K562 (cell line): ENCODE data around the gene LMNA. TPM values are rescaled to one million over a fixed set of nuclear protein-coding genes. Genes with fewer than 3 reads are reported as not detected.

ENCODE experiments used
- ATAC-seq: fragments of 200-7000 bp; cut with Tn5 transposase; 3 replicates; pipeline ENCODE4 v1.9.1; 2020; ENCODE audit warnings: moderate library complexity
- BruUV-seq: library from RNA; stranded (reverse); fragments of 400-500 nt; replicated peaks from 2 replicates; lab custom pipeline; 2021; lab: Mats Ljungman, UMichigan
- CTCF ChIA-PET: fragments of 300-600 bp; formaldehyde crosslinking; extraction: SDS; loops from one replicate; lab custom pipeline; 2021; ENCODE audit warnings: low intra/inter-chr PET ratio; lab: Yijun Ruan, JAX
- POLR2A ChIA-PET: fragments of 300-600, 350-650 bp; sonication (Branson Sonifier 250); formaldehyde crosslinking; extraction: SDS; loops from one replicate; lab custom pipeline; 2021; ENCODE audit warnings: antibody characterized with exemption, inconsistent platforms; lab: Yijun Ruan, JAX
- DNase-seq, 4 experiments: peaks; one replicate each; pipeline versions ENCODE4 v3.0.0 to v3.0.0-alpha.2; 2011 to 2018; ENCODE audit warnings: low spot score in 3 of 4, mixed read lengths in 3 of 4; ENCODE audit errors: extremely low read depth in 1 of 4
- FAIRE-seq: peaks from 2 replicates; lab custom pipeline; 2011; peaks lifted over from hg19 to GRCh38; lab: Jason Lieb, UNC
- H2AFZ ChIP-seq: 2 replicates; pipeline ENCODE4 v1.6.0; 2011; ENCODE audit warnings: low read depth, low read length, control low read depth, inconsistent platforms
- H3K27ac ChIP-seq: fragments of 200-600 bp; 3 replicates; pipeline ENCODE4 v1.8.0; 2011; ENCODE audit warnings: low read depth, mild to moderate bottlenecking, control low read depth, inconsistent platforms, low read length, moderate library complexity, mixed read lengths; ENCODE audit errors: extremely low read depth
- H3K27me3 ChIP-seq, 2 experiments: fragments of 300-600 bp in 1 of 2; 2 replicates in 1 of 2; 3 replicates in 1 of 2; pipeline versions ENCODE4 v1.6.0 to v1.8.0; 2011; ENCODE audit warnings: inconsistent platforms in 2 of 2, low read length in 2 of 2, mild to moderate bottlenecking in 1 of 2, mixed read lengths in 1 of 2, moderate library complexity in 1 of 2; ENCODE audit not compliant: control insufficient read depth in 2 of 2, insufficient read depth in 2 of 2
- H3K36me3 ChIP-seq: fragments of 300-600 bp; 3 replicates; pipeline ENCODE4 v1.8.0; 2011; ENCODE audit warnings: mild to moderate bottlenecking, low read length, inconsistent platforms; ENCODE audit not compliant: control insufficient read depth, insufficient read depth
- H3K4me1 ChIP-seq, 2 experiments: fragments of 200-600 bp in 1 of 2; replicated peaks in 1 of 2; 2 replicates in 1 of 2; 3 replicates in 1 of 2; pipeline versions ENCODE4 v1.5.1 to v1.8.0; 2011; ENCODE audit warnings: inconsistent platforms in 2 of 2, low read length in 2 of 2, mild to moderate bottlenecking in 1 of 2, mixed read lengths in 1 of 2, moderate library complexity in 1 of 2; ENCODE audit not compliant: control insufficient read depth in 2 of 2, insufficient read depth in 2 of 2
- H3K4me2 ChIP-seq: 2 replicates; pipeline ENCODE4 v1.6.1; 2011; ENCODE audit warnings: low read length, control low read depth, inconsistent platforms, mixed read lengths; ENCODE audit not compliant: insufficient read depth
- H3K4me3 ChIP-seq: fragments of 200-600 bp; sonication (generic), shearing (Covaris generic); 2 replicates; pipeline ENCODE4 v1.5.1; 2016; ENCODE audit warnings: control low read depth, inconsistent platforms
- H3K79me2 ChIP-seq: fragments of 200-600 bp; 3 replicates; pipeline ENCODE4 v1.8.0; 2011; ENCODE audit warnings: low read length, inconsistent platforms; ENCODE audit not compliant: control insufficient read depth, insufficient read depth
- H3K9ac ChIP-seq, 2 experiments: 2 replicates each; pipeline versions ENCODE4 v1.6.0 to v1.6.1; 2011; ENCODE audit warnings: low read depth in 2 of 2, low read length in 2 of 2, control low read depth in 1 of 2, inconsistent platforms in 1 of 2, mild to moderate bottlenecking in 1 of 2, mixed read lengths in 1 of 2; ENCODE audit not compliant: insufficient read depth in 1 of 2
- H3K9me1 ChIP-seq: one replicate; pipeline ENCODE4 v1.6.0; 2011; ENCODE audit warnings: inconsistent platforms, mild to moderate bottlenecking, low read length, moderate library complexity; ENCODE audit not compliant: control insufficient read depth, insufficient read depth
- H3K9me3 ChIP-seq: replicated peaks from 2 replicates; pipeline ENCODE4 v1.5.1; 2011; ENCODE audit warnings: low read depth, low read length, inconsistent platforms; ENCODE audit not compliant: control insufficient read depth, insufficient read depth
- H4K20me1 ChIP-seq: replicated peaks from 2 replicates; pipeline ENCODE4 v1.6.1; 2011; ENCODE audit warnings: low read length, inconsistent platforms, mixed read lengths; ENCODE audit not compliant: control insufficient read depth, insufficient read depth
- CTCF ChIP-seq, 3 experiments: IDR thresholded peaks in 2 of 3; conservative IDR thresholded peaks in 1 of 3; 2 replicates each; pipeline ENCODE4 v1.5.1; 2011 to 2012; ENCODE audit warnings: low read length in 3 of 3, mild to moderate bottlenecking in 3 of 3, control low read depth in 2 of 3, improper control_type of control experiment in 1 of 3, inconsistent platforms in 1 of 3, low read depth in 1 of 3, mixed read lengths in 1 of 3, moderate library complexity in 1 of 3; ENCODE audit not compliant: insufficient read depth in 2 of 3
- ELF1 ChIP-seq: fragments of 200-800 bp; sonication (Bioruptor generic); IDR thresholded peaks from 2 replicates; pipeline ENCODE4 v1.6.1; 2016; ENCODE audit warnings: missing genetic modification characterization, missing compliant biosample characterization
- EP400 ChIP-seq: fragments of 450-650 bp; IDR thresholded peaks from 2 replicates; pipeline ENCODE4 v1.6.1; 2017; ENCODE audit warnings: antibody characterized with exemption, mild to moderate bottlenecking, moderate library complexity
- FOS ChIP-seq: IDR thresholded peaks from 3 replicates; pipeline ENCODE4 v1.6.1; 2011; ENCODE audit not compliant: insufficient read length; ENCODE audit errors: extremely low read depth
- FOSL1 ChIP-seq: fragments of 200-800 bp; sonication (Bioruptor generic); conservative IDR thresholded peaks from 2 replicates; pipeline ENCODE4 v1.6.1; 2016; ENCODE audit warnings: missing genetic modification characterization, missing compliant biosample characterization
- ILK ChIP-seq: fragments of 450-650 bp; IDR thresholded peaks from 2 replicates; pipeline ENCODE4 v1.6.1; 2016; ENCODE audit warnings: missing genetic modification characterization, low read depth, mild to moderate bottlenecking, missing compliant biosample characterization, moderate library complexity, borderline replicate concordance
- NUFIP1 ChIP-seq: fragments of 450-650 bp; IDR thresholded peaks from 2 replicates; pipeline ENCODE4 v1.6.1; 2018; ENCODE audit not compliant: partially characterized antibody
- POLR2B ChIP-seq: fragments of 450-650 bp; IDR thresholded peaks from 2 replicates; pipeline ENCODE4 v1.6.1; 2018; ENCODE audit warnings: low read depth; ENCODE audit not compliant: partially characterized antibody
- SIN3A ChIP-seq, 2 experiments: fragments of 150-350 bp in 1 of 2; IDR thresholded peaks; 2 replicates each; pipeline ENCODE4 v1.6.1; 2011 to 2016; ENCODE audit warnings: borderline replicate concordance in 2 of 2, low read depth in 2 of 2, low read length in 2 of 2, mild to moderate bottlenecking in 2 of 2, moderate library complexity in 2 of 2; ENCODE audit not compliant: control insufficient read depth in 1 of 2
- SMARCA5 ChIP-seq: fragments of 450-650 bp; IDR thresholded peaks from 2 replicates; pipeline ENCODE4 v1.6.1; 2016
- SRF ChIP-seq, 2 experiments: fragments of 250-450, 450-650 bp in 1 of 2; sonication (Bioruptor Pico) in 1 of 2; sonication (generic) in 1 of 2; formaldehyde crosslinking; IDR thresholded peaks; 2 replicates each; pipeline versions ENCODE4 v1.5.0 to v1.5.1; 2020 to 2022; ENCODE audit warnings: mild to moderate bottlenecking in 1 of 2, missing genetic modification reagents in 1 of 2
- STAT5A ChIP-seq: IDR thresholded peaks from 2 replicates; pipeline ENCODE4 v1.6.1; 2012; ENCODE audit warnings: low read length, inconsistent platforms, borderline replicate concordance
- TCF7 ChIP-seq: sonication (generic); IDR thresholded peaks from 2 replicates; pipeline ENCODE4 v1.6.1; 2016; ENCODE audit warnings: antibody characterized with exemption, borderline replicate concordance
- WGBS: fragments of 100-300 bp; shearing (Covaris generic); methylation state at CpG from one replicate; pipeline ENCODE4 v1.1.6; 2016; ENCODE audit warnings: low coverage, mixed read lengths; ENCODE audit not compliant: insufficient coverage; ENCODE audit errors: missing lambda C conversion rate; 5-methylcytosine and 5-hydroxymethylcytosine counted together
- in situ Hi-C: fragments of 300-500 bp; cut with MboI; formaldehyde crosslinking; loops from 4 replicates; pipeline ENCODE4 v1.15.0; 2018; ENCODE audit warnings: inconsistent platforms, mixed read lengths
- intact Hi-C: fragments of 100-400 bp; cut with micrococcal nuclease; formaldehyde crosslinking; loops from 2 replicates; pipeline ENCODE4 v1.14.2; 2022
- polyA plus RNA-seq, 8 experiments: library from polyadenylated mRNA; depleted of rRNA in 4 of 8; stranded (reverse) in 5 of 8; unstranded in 3 of 8; fragments of >200 nt; fragmentation: Nextera tagmentation in 2 of 8; fragmentation: Illumina TruSeq in 1 of 8; extraction: Ambion mirVana in 2 of 8; extraction: Trizol in 1 of 8; gene quantifications; 2 replicates each; pipeline versions ENCODE4 v1.2.1 to v1.2.3, GENCODE V29; 2011 to 2014; ENCODE audit warnings: inconsistent platforms in 1 of 8, missing spikeins in 1 of 8
- total RNA-seq, 7 experiments: library from RNA; depleted of rRNA in 6 of 7; stranded (reverse); fragments of >200 nt in 6 of 7; fragmentation: Illumina TruSeq in 2 of 7; extraction: Trizol in 2 of 7; gene quantifications; 2 replicates each; pipeline versions ENCODE4 v1.2.1 to v1.2.3, GENCODE V29; 2011 to 2021; ENCODE audit warnings: low replicate concordance in 1 of 7
- TF ChIP-seq, protein P1 (sequence below): fragments of 150-350 bp; conservative IDR thresholded peaks from 2 replicates; pipeline ENCODE4 v1.6.1; 2014; ENCODE audit warnings: low read length

The LMNA gene
- total and polyA plus RNA-seq, 9 of the 15 experiments (the other 6 are each of a cell fraction or from before 2014, with no cell fraction given): 1.00 to 347 (median 88.2) TPM

DNA sequence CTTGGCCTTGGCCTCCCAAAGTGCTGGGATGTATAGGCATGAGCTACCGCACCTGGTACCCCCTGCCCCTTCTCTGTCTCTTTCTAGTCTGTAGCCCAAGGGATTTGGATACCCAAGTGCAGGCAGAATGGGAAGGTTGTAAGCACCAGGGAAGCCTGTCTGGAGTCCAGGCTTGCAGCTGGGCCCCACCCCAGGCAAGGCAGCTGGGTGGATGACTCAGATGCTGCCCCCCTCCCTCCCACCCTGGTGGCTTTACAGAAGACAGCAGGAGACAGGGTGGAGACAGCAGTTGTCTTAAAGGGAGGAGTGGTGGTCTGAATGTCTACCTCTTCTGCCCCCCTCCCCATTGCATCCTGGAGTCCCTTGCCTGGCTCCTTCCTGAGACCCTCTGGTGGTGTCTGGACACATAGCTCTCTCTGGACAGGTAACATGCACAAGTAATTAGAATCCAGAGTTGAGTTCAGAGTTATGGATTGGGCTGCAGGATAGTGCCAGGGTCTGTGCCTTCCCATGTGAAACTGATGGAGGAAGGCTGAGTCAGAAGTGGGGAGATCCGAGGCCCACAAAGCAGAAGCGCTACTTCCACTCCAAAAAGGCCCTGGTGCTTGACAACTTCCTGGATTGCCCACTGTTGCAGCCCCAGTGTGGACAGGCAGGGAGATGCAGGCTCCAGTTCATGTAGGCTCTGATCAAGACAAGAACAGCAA, 5.1 kb downstream of the LMNA start:
- peak; percentile 71 to 87 (median 78) for DNase-seq
- ATAC-seq: peak; percentile 59
- H3K27me3 ChIP-seq: no peaks in the 10 kb centered on the region
- H3K9me1 ChIP-seq: no peaks in the 10 kb centered on the region
- H3K9me3 ChIP-seq: no peaks in the 10 kb centered on the region
- peaks cover 27% of the 10 kb centered on the region; the same call in 2 of the 3 replicates for H3K36me3 ChIP-seq
- in situ Hi-C loops (no loop called here), intact Hi-C loops (loop anchor here (10.0 kb wide), 1 partner anchor 185 kb away; the partner anchor contains the start of gene KHDC4)
- H2AFZ ChIP-seq: no peak overlapping the region
- POLR2A ChIA-PET: interaction anchor here (0.9 to 8.5 kb wide), 6 partner anchors 8 to 182 kb away, joined by 3 to 164 read pairs (median 4); no protein-coding TSS in a partner anchor
- H4K20me1 ChIP-seq: peaks cover 27% of the 10 kb centered on the region
- no peak overlapping the region for H3K4me3 ChIP-seq
- H3K4me2 ChIP-seq: peak overlapping the region; percentile 70
- H3K79me2 ChIP-seq: peaks cover 98% of the 10 kb centered on the region
- CTCF ChIA-PET: no interaction called here
- no TSS peak for BruUV-seq
- 12% methylated on average over 3 of the region's 3 CpGs for WGBS
- peak; percentile 61 for FAIRE-seq
- H3K4me1 ChIP-seq: peaks cover 58 to 80% of the 10 kb centered on the region in 2 experiments
- H3K27ac ChIP-seq: peak overlapping the region; percentile 56
- peak overlapping the region; percentile 39 to 57; a peak in 2 of 4 replicates for H3K9ac ChIP-seq
- TF ChIP-seq SMARCA5: no peak
- no peak for TF ChIP-seq STAT5A
- TF ChIP-seq EP400: no peak
- no peak for TF ChIP-seq ELF1 (tag)
- peak in 1 of 2 experiments; percentile 27; a peak in 1 of 4 replicates for TF ChIP-seq SRF (CRISPR knock-in tag; IDR thresholded peaks at IDR 0.05)
- peak; percentile 91 for TF ChIP-seq FOSL1 (tag)
- no peak for TF ChIP-seq POLR2B
- TF ChIP-seq NUFIP1: peak; percentile 51
- TF ChIP-seq FOS: peak; percentile 20
- peak; percentile 65 to 86; a peak in 3 of 4 replicates for TF ChIP-seq SIN3A (IDR thresholded peaks at IDR 0.05; ENCODE audit: borderline replicate concordance in 2 of 2, control insufficient read depth in 1 of 2, low read depth in 2 of 2, low read length in 2 of 2)
- TF ChIP-seq, protein P1, sequence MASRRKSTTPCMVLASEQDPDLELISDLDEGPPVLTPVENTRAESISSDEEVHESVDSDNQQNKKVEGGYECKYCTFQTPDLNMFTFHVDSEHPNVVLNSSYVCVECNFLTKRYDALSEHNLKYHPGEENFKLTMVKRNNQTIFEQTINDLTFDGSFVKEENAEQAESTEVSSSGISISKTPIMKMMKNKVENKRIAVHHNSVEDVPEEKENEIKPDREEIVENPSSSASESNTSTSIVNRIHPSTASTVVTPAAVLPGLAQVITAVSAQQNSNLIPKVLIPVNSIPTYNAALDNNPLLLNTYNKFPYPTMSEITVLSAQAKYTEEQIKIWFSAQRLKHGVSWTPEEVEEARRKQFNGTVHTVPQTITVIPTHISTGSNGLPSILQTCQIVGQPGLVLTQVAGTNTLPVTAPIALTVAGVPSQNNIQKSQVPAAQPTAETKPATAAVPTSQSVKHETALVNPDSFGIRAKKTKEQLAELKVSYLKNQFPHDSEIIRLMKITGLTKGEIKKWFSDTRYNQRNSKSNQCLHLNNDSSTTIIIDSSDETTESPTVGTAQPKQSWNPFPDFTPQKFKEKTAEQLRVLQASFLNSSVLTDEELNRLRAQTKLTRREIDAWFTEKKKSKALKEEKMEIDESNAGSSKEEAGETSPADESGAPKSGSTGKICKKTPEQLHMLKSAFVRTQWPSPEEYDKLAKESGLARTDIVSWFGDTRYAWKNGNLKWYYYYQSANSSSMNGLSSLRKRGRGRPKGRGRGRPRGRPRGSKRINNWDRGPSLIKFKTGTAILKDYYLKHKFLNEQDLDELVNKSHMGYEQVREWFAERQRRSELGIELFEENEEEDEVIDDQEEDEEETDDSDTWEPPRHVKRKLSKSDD: no peak
- TF ChIP-seq TCF7: 0 out of 2 replicates have a peak, but pooled peaks have one; percentile 7
- 0 out of 6 replicates have a peak, but pooled peaks of 1 of the 3 experiments have one; percentile 8 for TF ChIP-seq CTCF (IDR thresholded peaks at IDR 0.05 in 2 of 3, conservative IDR thresholded peaks at IDR 0.05 in 1 of 3; ENCODE audit: insufficient read depth in 2 of 3, low read depth in 1 of 3, low read length in 3 of 3)
- TF ChIP-seq ILK (tag): no peak
